ENCODE data around the gene TMEM87B.

DNA sequence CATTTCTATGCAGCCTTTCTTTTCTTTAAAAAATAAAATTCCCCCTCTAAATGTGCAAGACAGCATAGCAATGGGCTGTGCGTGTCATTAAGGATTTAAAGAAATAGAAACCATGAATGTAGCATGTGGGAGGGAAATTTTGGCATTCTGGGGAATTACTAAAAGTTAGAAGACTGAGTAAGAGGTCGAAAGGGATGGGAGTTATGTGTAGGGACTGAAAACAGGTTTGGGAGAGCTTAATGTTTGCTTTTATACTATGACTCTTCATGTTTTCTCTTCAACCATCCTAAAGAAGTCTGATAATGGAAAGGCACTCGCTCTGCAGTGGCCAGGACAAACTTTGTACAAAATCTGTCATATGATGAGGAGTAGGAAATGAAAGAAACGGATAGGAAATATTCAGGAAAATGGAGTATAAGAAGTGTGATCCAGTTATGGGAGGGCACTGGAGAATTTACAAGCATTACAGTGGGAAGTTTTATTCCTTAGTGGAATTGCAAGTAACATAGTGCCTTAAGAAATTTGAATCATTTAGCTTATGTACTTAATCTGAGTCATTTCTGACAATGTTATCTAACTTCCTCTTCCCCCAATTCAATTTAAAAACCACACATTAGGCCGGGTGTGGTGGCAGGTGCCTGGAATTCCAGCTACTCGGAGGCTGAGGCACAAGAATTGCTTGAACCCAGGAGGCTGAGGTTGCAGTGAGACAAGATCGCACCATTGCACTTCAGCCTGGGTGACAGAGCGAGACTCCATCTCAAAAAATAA is 20.6 kb downstream of the TMEM87B start:
- TF ChIP-seq, protein P1, sequence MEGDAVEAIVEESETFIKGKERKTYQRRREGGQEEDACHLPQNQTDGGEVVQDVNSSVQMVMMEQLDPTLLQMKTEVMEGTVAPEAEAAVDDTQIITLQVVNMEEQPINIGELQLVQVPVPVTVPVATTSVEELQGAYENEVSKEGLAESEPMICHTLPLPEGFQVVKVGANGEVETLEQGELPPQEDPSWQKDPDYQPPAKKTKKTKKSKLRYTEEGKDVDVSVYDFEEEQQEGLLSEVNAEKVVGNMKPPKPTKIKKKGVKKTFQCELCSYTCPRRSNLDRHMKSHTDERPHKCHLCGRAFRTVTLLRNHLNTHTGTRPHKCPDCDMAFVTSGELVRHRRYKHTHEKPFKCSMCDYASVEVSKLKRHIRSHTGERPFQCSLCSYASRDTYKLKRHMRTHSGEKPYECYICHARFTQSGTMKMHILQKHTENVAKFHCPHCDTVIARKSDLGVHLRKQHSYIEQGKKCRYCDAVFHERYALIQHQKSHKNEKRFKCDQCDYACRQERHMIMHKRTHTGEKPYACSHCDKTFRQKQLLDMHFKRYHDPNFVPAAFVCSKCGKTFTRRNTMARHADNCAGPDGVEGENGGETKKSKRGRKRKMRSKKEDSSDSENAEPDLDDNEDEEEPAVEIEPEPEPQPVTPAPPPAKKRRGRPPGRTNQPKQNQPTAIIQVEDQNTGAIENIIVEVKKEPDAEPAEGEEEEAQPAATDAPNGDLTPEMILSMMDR (IDR thresholded peaks at IDR 0.05): no peak
- TF ChIP-seq POLR2A (IDR thresholded peaks at IDR 0.05): no peak

Measured in thyroid gland (tissue), 4 donors.